ENCODE data around the gene AP2M1.

DNA sequence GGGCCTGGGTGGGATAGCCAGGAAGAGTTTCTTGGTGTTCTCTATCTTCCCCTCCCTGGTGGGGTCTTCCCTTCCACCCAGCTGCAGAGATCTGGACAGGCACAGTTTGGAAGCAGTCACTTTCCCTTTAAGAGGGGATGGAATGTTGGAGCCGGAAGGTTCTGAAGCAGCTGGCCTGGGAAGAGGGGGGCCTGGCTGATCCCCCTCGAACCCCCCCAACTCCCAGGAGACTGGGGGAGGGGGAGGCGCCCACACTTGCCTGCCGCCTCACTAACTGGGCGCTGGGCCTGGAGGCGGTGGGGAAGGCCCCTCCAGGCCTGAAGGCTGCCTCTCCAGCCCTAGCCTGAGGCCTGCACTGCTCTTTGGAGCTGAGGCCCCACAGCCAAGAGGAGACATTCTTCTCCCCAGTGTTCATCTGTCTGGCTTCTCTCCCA, 18.1 kb upstream of the AP2M1 start:
- TF ChIP-seq CTCF (IDR thresholded peaks at IDR 0.05) (no peak), POLR2AphosphoS5 (IDR thresholded peaks at IDR 0.05) (no peak)
